ENCODE data around the gene SPATS2L. TPM values are rescaled to one million over a fixed set of nuclear protein-coding genes. Genes with fewer than 3 reads are reported as not detected.

Gene SPATS2L
- total RNA-seq, 1 donor from 2014 or later, result 29.1 TPM

DNA sequence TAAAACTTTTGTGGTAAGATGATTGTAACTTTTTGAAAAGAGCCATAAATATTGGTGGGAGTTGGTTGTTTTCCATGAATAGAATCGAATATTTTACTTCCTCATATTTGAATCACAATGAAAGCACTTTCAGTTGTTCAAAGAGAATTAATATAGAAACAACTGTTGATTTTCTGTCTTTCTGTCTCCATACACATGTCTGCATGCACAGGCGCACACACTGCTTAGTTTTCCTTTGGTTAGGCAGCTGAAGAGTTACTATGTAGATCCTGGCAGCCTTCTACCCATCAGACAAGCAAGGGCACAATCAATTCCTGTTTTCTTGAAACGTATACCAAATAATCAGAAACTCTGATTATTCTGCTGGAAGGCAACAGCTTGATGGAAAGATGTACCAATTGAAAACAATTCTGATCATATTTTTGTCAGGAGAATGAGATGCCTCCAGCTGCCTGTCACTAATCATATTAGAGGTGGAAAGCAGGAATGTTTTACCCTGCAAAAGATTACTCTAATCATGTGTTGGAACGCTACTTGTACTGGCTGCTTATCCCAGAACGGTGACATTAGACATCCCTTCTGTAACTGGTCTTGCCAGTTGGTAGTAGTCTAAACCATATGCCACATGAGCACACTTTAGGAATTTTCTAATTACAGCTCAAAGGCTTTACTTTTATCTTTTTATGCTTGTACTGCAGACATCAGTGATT, 24.0 kb downstream of the SPATS2L start:
- Histone ChIP-seq H3K4me1 (no peaks in the 10 kb centered on the region), H3K4me2 (no peak overlapping the region), H3K9ac (no peak overlapping the region), H3K9me3 (ENCODE audit: low read depth) (no peaks in the 10 kb centered on the region), H3K4me3 (no peak overlapping the region), H3K79me2 (ENCODE audit: low read depth) (peaks cover 7% of the 10 kb centered on the region), H3K27ac (no peak overlapping the region), H3F3A (ENCODE audit: low read depth) (no peaks in the 10 kb centered on the region), H4K20me1 (ENCODE audit: low read depth) (no peaks in the 10 kb centered on the region), H3K36me3 (no peaks in the 10 kb centered on the region), H2AFZ (replicated peaks) (no peak overlapping the region), H3K27me3 (no peaks in the 10 kb centered on the region)
- H3K4me3 Mint-ChIP-seq, result no peak overlapping the region
- no peak overlapping the region for H3K27ac Mint-ChIP-seq
- H3K36me3 Mint-ChIP-seq, result peaks cover 4% of the 10 kb centered on the region
- peaks cover 19% of the 10 kb centered on the region for H3K4me1 Mint-ChIP-seq
- TF ChIP-seq EZH2 (IDR thresholded peaks at IDR 0.05) (no peak), CTCF (IDR thresholded peaks at IDR 0.05) (no peak), EZH2phosphoT487 (IDR thresholded peaks at IDR 0.05) (no peak)
- peaks cover 5% of the 10 kb centered on the region for H3K9me3 Mint-ChIP-seq
- no peaks in the 10 kb centered on the region for H3K27me3 Mint-ChIP-seq (ENCODE audit: insufficient read depth, low read depth)
- DNase-seq (ENCODE audit: low spot score), result no peak

DNA sequence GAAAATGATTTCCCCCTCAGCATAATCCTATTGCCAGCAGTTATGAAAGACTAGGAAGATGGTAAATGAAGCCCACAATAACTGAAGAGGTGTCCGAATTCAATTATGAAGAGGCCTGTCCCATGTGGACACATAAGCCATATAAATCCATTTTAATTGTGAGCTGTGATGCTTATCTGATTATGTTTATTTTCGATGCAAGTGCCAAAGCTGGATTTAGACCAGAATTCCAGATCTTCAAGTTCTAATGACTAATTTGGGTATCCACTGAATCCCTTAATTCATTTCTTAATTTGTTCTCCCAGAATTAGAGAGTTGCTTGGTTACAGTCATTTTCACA, 24.5 kb downstream of the SPATS2L start:
- TF ChIP-seq EZH2phosphoT487 (IDR thresholded peaks at IDR 0.05) (no peak), CTCF (IDR thresholded peaks at IDR 0.05) (no peak)
- Histone ChIP-seq H3K27me3 (no peaks in the 10 kb centered on the region), H2AFZ (replicated peaks) (no peak overlapping the region), H3K4me3 (no peak overlapping the region), H3K4me2 (no peak overlapping the region), H3K36me3 (no peaks in the 10 kb centered on the region), H3K27ac (no peak overlapping the region), H3K4me1 (no peaks in the 10 kb centered on the region), H3K9me3 (ENCODE audit: low read depth) (no peaks in the 10 kb centered on the region), H4K20me1 (ENCODE audit: low read depth) (no peaks in the 10 kb centered on the region), H3F3A (ENCODE audit: low read depth) (no peaks in the 10 kb centered on the region), H3K9ac (no peak overlapping the region), H3K79me2 (ENCODE audit: low read depth) (peaks cover 7% of the 10 kb centered on the region)
- peaks cover 4% of the 10 kb centered on the region for H3K36me3 Mint-ChIP-seq
- peaks cover 19% of the 10 kb centered on the region for H3K4me1 Mint-ChIP-seq
- no peak overlapping the region for H3K27ac Mint-ChIP-seq
- no peak for DNase-seq (ENCODE audit: low spot score)
- peaks cover 5% of the 10 kb centered on the region for H3K9me3 Mint-ChIP-seq
- H3K4me3 Mint-ChIP-seq, result no peak overlapping the region
- no peaks in the 10 kb centered on the region for H3K27me3 Mint-ChIP-seq (ENCODE audit: insufficient read depth, low read depth)

DNA sequence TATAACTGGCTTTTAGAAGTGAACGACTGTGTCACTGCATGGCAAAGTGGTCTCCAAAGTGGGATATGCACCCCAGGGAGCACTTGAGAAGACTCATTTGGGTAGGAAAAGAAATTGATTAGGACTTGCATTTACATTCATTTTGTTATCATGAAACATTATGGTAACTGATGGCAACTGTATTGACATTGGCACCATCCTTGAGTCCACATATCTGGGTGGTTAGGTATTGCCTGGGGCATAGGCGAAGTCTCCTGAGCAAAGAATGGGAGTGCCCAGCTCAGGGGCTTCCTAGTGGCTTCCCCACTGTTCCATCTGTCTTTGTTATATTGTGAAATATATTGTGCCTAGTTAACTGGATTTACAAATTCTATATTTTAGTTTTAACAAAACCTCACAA, 29.2 kb downstream of the SPATS2L start:
- H3K79me2 ChIP-seq (ENCODE audit: low read depth), result no peaks in the 10 kb centered on the region

More for the DNA sequence above, 29.2 kb downstream of the SPATS2L start:
- no peak overlapping the region for H3K4me2 ChIP-seq
- H3K27me3 ChIP-seq, result no peaks in the 10 kb centered on the region
- H3K4me3 ChIP-seq, result no peak overlapping the region
- Mint-ChIP-seq H3K4me3 (no peak overlapping the region), H3K9me3 (peaks cover 5% of the 10 kb centered on the region), H3K27me3 (ENCODE audit: insufficient read depth, low read depth) (no peaks in the 10 kb centered on the region), H3K27ac (no peak overlapping the region), H3K36me3 (peaks cover 4% of the 10 kb centered on the region), H3K4me1 (peaks cover 44% of the 10 kb centered on the region)
- no peak for DNase-seq (ENCODE audit: low spot score)
- no peak overlapping the region for H2AFZ ChIP-seq (replicated peaks)
- H3F3A ChIP-seq (ENCODE audit: low read depth), result no peaks in the 10 kb centered on the region
- no peaks in the 10 kb centered on the region for H3K36me3 ChIP-seq
- TF ChIP-seq CTCF (IDR thresholded peaks at IDR 0.05) (no peak), EZH2 (IDR thresholded peaks at IDR 0.05) (no peak), EZH2phosphoT487 (IDR thresholded peaks at IDR 0.05) (no peak)
- no peak overlapping the region for H3K27ac ChIP-seq
- H3K9ac ChIP-seq, result no peak overlapping the region
- no peaks in the 10 kb centered on the region for H3K9me3 ChIP-seq (ENCODE audit: low read depth)
- no peaks in the 10 kb centered on the region for H4K20me1 ChIP-seq (ENCODE audit: low read depth)
- peaks cover 12% of the 10 kb centered on the region for H3K4me1 ChIP-seq
